ENCODE results near the gene ARHGEF17. TPM values are rescaled to one million over a fixed set of nuclear protein-coding genes. Genes with fewer than 3 reads are reported as not detected.

The ARHGEF17 gene
- total RNA-seq, 2 donors from 2014 or later: 8.6 to 13.4 TPM

GRCh38 chr11:73324116-73324515, 16.0 kb downstream of the ARHGEF17 start:
- Histone ChIP-seq H3K27ac (peak overlapping the region; percentile 47), H3K27me3 (no peaks in the 10 kb centered on the region), H3K9ac (ENCODE audit: low read depth in 2 of 2, low read length in 2 of 2) (peak overlapping the region; percentile 47 to 49), H3K4me1 (no peaks in the 10 kb centered on the region), H3K9me3 (no peaks in the 10 kb centered on the region), H3K4me3 (no peak overlapping the region), H3K36me3 (no peaks in the 10 kb centered on the region)
- no peak for DNase-seq
- no peak for TF ChIP-seq CTCF (IDR thresholded peaks at IDR 0.05)
- intact Hi-C loops (cut with DNase I): no loop called here

- H3K27ac ChIP-seq: peak overlapping the region; percentile 47
- no peak for TF ChIP-seq CTCF (IDR thresholded peaks at IDR 0.05)
- no peaks in the 10 kb centered on the region for H3K9me3 ChIP-seq
- H3K36me3 ChIP-seq: no peaks in the 10 kb centered on the region
- no peaks in the 10 kb centered on the region for H3K4me1 ChIP-seq
- intact Hi-C loops (cut with DNase I): no loop called here
- DNase-seq: no peak
- no peaks in the 10 kb centered on the region for H3K27me3 ChIP-seq
- peak overlapping the region; percentile 35 to 41 for H3K9ac ChIP-seq (ENCODE audit: low read depth in 2 of 2, low read length in 2 of 2)
- no peak overlapping the region for H3K4me3 ChIP-seq
These were observed 16.6 kb downstream of the ARHGEF17 start for GRCh38 chr11:73324665-73325035.

- Histone ChIP-seq H3K4me1 (no peaks in the 10 kb centered on the region), H3K27me3 (no peaks in the 10 kb centered on the region), H3K27ac (peak overlapping the region; percentile 47), H3K36me3 (no peaks in the 10 kb centered on the region), H3K4me3 (no peak overlapping the region), H3K9ac (ENCODE audit: low read depth in 2 of 2, low read length in 2 of 2) (peak overlapping the region; percentile 35 to 41), H3K9me3 (no peaks in the 10 kb centered on the region)
- intact Hi-C loops (cut with DNase I): no loop called here
- no peak for TF ChIP-seq CTCF (IDR thresholded peaks at IDR 0.05)
- DNase-seq: no peak
These were observed 17.2 kb downstream of the ARHGEF17 start for GRCh38 chr11:73325036-73325981.

- no peak for DNase-seq
- H3K4me1 ChIP-seq: no peaks in the 10 kb centered on the region
- no peaks in the 10 kb centered on the region for H3K36me3 ChIP-seq
- H3K9me3 ChIP-seq: no peaks in the 10 kb centered on the region
- no peak overlapping the region for H3K9ac ChIP-seq (ENCODE audit: low read depth in 2 of 2, low read length in 2 of 2)
- H3K4me3 ChIP-seq: no peak overlapping the region
- H3K27ac ChIP-seq: no peak overlapping the region
- TF ChIP-seq CTCF (IDR thresholded peaks at IDR 0.05): no peak
- intact Hi-C loops (cut with DNase I): no loop called here
- no peaks in the 10 kb centered on the region for H3K27me3 ChIP-seq
These were observed 19.1 kb downstream of the ARHGEF17 start for GRCh38 chr11:73326929-73327811.

GRCh38 chr11:73327812-73328364, 19.8 kb downstream of the ARHGEF17 start:
- intact Hi-C loops (cut with DNase I): no loop called here
- Histone ChIP-seq H3K9me3 (no peaks in the 10 kb centered on the region), H3K36me3 (no peaks in the 10 kb centered on the region), H3K4me1 (no peaks in the 10 kb centered on the region), H3K27me3 (no peaks in the 10 kb centered on the region), H3K27ac (no peak overlapping the region), H3K4me3 (no peak overlapping the region), H3K9ac (ENCODE audit: low read depth in 2 of 2, low read length in 2 of 2) (no peak overlapping the region)
- no peak for DNase-seq
- no peak for TF ChIP-seq CTCF (IDR thresholded peaks at IDR 0.05)
